HFF-Myc (cell line): ENCODE results near the gene PRRC2A.

Experiments
- DNase-seq: peaks from one replicate; pipeline ENCODE4 v3.0.0-alpha.2; 2011; ENCODE audit warnings: low read depth; ENCODE audit errors: extremely low read depth
- H3K4me3 ChIP-seq: replicated peaks from 2 replicates; pipeline ENCODE4 v1.5.1; 2011; ENCODE audit warnings: low read depth, mild to moderate bottlenecking, control low read depth, low read length
- TF ChIP-seq, protein P1 (sequence below): IDR thresholded peaks from 2 replicates; pipeline ENCODE4 v1.5.1; 2012; ENCODE audit warnings: mild to moderate bottlenecking, low read depth, low read length, control low read depth; ENCODE audit errors: missing control alignments

Gene PRRC2A

DNA sequence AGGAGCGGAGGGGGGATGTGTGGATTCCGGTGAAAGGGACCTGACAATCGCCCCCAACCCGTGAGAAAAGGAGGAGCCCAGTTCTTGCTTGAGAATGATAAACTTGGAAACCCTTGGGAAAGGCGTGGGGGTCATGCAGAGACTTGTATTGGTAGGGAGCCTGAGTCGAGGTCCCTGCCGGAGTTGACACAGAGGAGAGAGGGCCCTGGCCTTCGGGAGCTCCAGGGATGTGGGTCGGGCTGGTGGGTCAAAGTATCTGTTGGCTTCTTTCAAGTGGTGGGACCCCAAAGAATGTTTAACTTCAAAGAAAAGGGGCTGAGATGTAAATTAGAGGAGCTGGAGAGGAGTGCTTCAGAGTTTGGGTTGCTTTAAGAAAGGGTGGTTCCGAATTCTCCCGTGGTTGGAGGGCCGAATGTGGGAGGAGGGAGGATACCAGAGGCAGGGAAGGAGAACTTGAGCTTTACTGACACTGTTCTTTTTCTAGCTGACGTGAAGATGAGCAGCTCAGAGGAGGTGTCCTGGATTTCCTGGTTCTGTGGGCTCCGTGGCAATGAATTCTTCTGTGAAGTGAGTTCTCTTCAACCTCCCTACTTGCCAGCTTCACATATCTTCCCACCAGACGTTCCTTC lies 45.9 kb downstream of the PRRC2A start:
- TF ChIP-seq, protein P1, sequence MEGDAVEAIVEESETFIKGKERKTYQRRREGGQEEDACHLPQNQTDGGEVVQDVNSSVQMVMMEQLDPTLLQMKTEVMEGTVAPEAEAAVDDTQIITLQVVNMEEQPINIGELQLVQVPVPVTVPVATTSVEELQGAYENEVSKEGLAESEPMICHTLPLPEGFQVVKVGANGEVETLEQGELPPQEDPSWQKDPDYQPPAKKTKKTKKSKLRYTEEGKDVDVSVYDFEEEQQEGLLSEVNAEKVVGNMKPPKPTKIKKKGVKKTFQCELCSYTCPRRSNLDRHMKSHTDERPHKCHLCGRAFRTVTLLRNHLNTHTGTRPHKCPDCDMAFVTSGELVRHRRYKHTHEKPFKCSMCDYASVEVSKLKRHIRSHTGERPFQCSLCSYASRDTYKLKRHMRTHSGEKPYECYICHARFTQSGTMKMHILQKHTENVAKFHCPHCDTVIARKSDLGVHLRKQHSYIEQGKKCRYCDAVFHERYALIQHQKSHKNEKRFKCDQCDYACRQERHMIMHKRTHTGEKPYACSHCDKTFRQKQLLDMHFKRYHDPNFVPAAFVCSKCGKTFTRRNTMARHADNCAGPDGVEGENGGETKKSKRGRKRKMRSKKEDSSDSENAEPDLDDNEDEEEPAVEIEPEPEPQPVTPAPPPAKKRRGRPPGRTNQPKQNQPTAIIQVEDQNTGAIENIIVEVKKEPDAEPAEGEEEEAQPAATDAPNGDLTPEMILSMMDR: no peak
- DNase-seq: no peak
- H3K4me3 ChIP-seq: peak overlapping the region; percentile 97

DNA sequence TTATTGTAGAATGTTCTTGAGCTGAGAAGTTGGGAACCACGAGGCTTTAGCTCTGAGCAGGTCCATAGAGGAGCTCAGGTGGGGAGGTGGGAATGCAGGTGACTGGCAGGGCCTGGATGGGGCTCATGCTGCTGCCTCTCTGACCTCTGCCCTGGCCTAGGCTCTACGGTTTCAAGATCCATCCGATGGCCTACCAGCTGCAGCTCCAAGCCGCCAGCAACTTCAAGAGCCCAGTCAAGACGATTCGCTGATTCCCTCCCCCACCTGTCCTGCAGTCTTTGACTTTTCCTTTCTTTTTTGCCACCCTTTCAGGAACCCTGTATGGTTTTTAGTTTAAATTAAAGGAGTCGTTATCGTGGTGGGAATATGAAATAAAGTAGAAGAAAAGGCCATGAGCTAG lies 49.2 kb downstream of the PRRC2A start, which contains the start of gene LY6G5B:
Gene LY6G5B, plus strand, starts transcription at position 301 of the 400 bp plus-strand sequence. CDS start 975 bp downstream, outside the sequence.
- H3K4me3 ChIP-seq: no peak within 1 kb of the TSS
- TF ChIP-seq, protein P1: no peak
- DNase-seq: no peak

DNA sequence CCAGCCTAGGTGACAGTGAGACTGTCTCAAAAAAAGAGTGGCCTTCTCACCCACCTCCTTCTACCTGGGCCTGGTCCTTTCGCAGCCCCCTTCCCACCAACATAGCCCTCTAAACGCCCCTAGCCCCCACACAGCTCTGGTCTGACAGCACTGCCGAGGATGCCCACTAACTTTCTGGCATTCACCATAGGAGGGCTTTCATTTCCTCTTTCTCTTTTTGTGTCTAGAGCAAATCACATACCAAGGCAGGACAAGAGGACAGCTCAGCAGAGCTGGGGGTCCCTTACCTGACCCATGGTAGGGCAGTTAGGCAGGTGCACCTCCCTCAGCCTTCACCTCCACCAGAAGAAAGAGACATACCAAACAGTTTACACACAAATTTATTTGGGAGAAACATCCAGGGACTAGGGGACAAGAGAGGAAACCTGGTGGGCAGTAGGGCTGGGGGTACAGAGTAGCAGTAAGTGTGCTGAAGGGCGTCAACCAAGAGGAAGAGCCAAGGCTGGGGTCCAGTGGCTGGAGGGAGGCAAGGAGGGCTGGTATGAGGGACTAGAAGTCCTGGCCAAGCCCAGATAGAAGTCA lies 55.9 kb downstream of the PRRC2A start:
- no peak for DNase-seq
- no peak overlapping the region for H3K4me3 ChIP-seq
- TF ChIP-seq, protein P1: no peak

DNA sequence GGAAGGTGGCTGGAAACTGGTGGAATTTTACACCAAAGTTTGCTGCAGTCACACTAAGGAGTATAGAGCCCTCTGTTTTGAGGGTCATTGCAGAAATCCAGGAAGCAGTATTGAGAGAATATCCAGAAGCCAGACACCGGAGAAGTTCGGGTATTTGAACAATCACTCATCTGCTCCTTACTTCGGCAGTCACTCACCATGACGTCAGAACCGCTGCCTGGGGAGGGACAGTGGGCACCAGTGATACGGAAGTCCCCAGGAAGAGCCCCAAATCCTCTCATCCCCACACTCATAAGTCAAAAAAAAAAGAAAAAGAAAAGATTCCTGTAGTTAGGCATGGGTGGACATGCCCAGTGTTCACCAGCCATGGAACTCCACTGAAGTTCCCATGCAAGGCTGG lies 56.4 kb downstream of the PRRC2A start:
- TF ChIP-seq, protein P1: no peak
- no peak for DNase-seq

DNA sequence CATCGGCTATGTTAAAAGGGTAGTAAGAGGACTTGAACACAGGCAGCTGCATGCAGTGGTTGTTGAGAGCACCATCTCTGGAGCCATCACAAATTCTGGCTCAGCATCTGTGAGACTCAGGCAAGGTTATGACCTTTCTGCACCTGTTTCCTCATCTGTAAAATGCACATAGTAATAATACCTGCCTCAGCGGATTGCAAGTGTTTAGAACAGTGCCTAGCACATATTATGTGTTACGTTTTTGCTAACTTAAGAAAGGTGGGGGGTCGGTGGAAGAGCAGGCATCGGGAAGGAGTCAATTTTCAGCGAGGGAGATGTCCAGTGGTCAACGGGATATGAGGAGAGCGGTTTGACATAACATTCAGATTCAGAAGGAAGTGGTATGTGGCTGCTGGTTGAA lies 57.4 kb downstream of the PRRC2A start:
- DNase-seq: no peak
- TF ChIP-seq, protein P1: no peak
- H3K4me3 ChIP-seq: no peak overlapping the region

More for the DNA sequence above, 56.4 kb downstream of the PRRC2A start:
- H3K4me3 ChIP-seq: no peak overlapping the region

DNA sequence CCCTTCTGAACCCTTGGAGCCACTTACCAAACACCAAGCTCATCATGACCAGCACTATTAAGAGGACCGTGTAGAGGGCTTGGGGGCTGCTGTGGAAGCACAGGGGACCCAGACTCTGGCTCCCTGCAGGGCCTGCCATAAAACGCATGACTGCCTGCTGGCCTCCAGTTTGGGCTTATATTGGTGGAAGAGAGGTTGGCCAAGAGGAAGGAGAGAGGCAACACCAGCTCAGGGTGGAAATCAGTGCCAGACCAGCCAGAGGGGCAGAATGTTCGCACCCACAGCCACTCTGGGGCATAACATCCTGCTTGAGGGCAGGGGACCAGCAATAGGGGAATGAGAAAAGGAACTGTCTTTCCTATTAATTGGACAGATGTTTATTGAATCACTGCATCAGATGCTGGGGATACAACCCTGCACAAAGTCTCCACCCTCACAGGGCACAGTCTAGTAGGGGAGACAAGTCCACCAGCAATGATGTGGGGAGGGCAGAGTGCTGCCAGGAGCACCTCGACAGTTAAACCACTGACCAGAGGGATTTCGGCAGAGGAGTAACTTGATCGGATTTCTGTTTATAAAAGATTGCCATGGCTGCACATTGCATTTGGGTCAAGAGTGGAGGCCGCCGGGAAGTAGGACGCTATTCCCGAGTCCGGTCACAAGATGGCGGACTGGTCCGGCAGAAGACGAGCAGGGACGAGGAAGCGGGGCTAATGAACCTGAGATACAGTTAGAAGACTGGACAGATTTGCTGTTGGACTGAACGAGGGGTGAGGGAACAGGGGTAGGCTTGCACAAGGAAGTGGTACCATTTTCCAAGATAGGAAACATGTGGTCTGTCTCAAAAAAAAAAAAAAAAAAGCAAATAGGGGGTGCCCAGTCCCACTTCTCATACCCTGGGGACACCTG lies 60.0 kb downstream of the PRRC2A start, which contains the start of gene LY6G5C:
Gene LY6G5C, minus strand, starts transcription at position 842 of the 909 bp plus-strand sequence. Its CDS starts 694 bp downstream, at position 148.
- no peak for DNase-seq
- TF ChIP-seq, protein P1: peak; percentile 55
- H3K4me3 ChIP-seq: peak within 1 kb of the TSS; percentile 45
